ENCODE results near the gene PRRT2. TPM values are rescaled to one million over a fixed set of nuclear protein-coding genes. Genes with fewer than 3 reads are reported as not detected.

The PRRT2 gene
- total and polyA plus RNA-seq, 2 donors (not counting 3 experiments of a cell fraction or from before 2014, with no cell fraction given), result 3.3 TPM

GRCh38 chr16:29767062-29767461 is 44.9 kb upstream of the PRRT2 start:
- no peaks in the 10 kb centered on the region for H3K27me3 ChIP-seq (ENCODE audit: control insufficient read depth in 2 of 2, insufficient read depth in 2 of 2, low read length in 2 of 2)
- H3K36me3 ChIP-seq (ENCODE audit: control insufficient read depth in 2 of 2, extremely low read depth in 1 of 2, insufficient read depth in 2 of 2, low read length in 2 of 2), result no peaks in the 10 kb centered on the region
- TF ChIP-seq EZH2 (IDR thresholded peaks at IDR 0.05; ENCODE audit: borderline replicate concordance, low read depth, low read length, severe bottlenecking) (no peak), GATA2 (IDR thresholded peaks at IDR 0.05; ENCODE audit: insufficient read depth, insufficient read length, low read depth, low read length) (no peak), FOS (IDR thresholded peaks at IDR 0.05; ENCODE audit: borderline replicate concordance, insufficient read depth, low read length) (no peak), CTCF (IDR thresholded peaks at IDR 0.05; ENCODE audit: extremely low read depth in 1 of 2, insufficient read depth in 1 of 2, low read depth in 1 of 2, low read length in 2 of 2) (no peak), JUN (IDR thresholded peaks at IDR 0.05; ENCODE audit: borderline replicate concordance, insufficient read depth, insufficient read length, low read depth) (no peak), POLR2A (IDR thresholded peaks at IDR 0.05; ENCODE audit: low read depth, low read length) (no peak), POLR2AphosphoS5 (IDR thresholded peaks at IDR 0.05; ENCODE audit: insufficient read depth, low read depth, low read length) (no peak), MYC (IDR thresholded peaks at IDR 0.05; ENCODE audit: low read depth, low read length) (no peak)
- H3K4me1 ChIP-seq (ENCODE audit: control insufficient read depth, extremely low read depth, insufficient read depth, low read length), result no peaks in the 10 kb centered on the region
- H4K20me1 ChIP-seq (replicated peaks; ENCODE audit: control insufficient read depth, extremely low read depth, insufficient read depth, low read length), result no peaks in the 10 kb centered on the region
- no peak overlapping the region for H3K27ac ChIP-seq (ENCODE audit: insufficient read depth, low read depth, low read length)
- FAIRE-seq (no peak), DNase-seq (ENCODE audit: low read depth, low spot score) (no peak)
- CTCF ChIA-PET, result interaction anchor here (1.2 to 4.0 kb wide), 2 partner anchors 18 to 23 kb away, joined by 3 to 26 read pairs; partner anchors contain the start of gene KIF22
- H3K9ac ChIP-seq (replicated peaks; ENCODE audit: extremely low read depth, insufficient read depth, low read length), result no peak overlapping the region
- no peaks in the 10 kb centered on the region for H3K9me1 ChIP-seq (replicated peaks; ENCODE audit: control insufficient read depth, extremely low read depth, insufficient read depth, low read length)
- H3K4me2 ChIP-seq (ENCODE audit: insufficient read depth, low read length), result no peak overlapping the region
- dilution Hi-C loops (cut with MboI; ENCODE audit: extremely low pct_ligation_motif_present, low sequenced_read_pairs), result no loop called here
- no peaks in the 10 kb centered on the region for H3K79me2 ChIP-seq (ENCODE audit: control insufficient read depth, insufficient read depth, low read length)
- H3K9me3 ChIP-seq (replicated peaks; ENCODE audit: control insufficient read depth, insufficient read depth, low read length), result no peaks in the 10 kb centered on the region
- H3K4me3 ChIP-seq (replicated peaks in 1 of 3; ENCODE audit: insufficient read depth in 1 of 3, low read depth in 1 of 3, low read length in 3 of 3), result no peak overlapping the region
- intact Hi-C loops (cut with micrococcal nuclease), result no loop called here
- BruUV-seq (replicated peaks), result no TSS peak
- H2AFZ ChIP-seq (ENCODE audit: low read depth, low read length), result no peak overlapping the region
- POLR2A ChIA-PET, result no interaction called here

Data from endothelial cell of umbilical vein (primary cell).